OCI-LY1 (cell line): ENCODE measurements around the gene OSBPL2.

Experiments used
- H2AFZ ChIP-seq: fragments of 200-600 bp; sonication (generic), shearing (Covaris generic); 2 replicates; pipeline ENCODE4 v1.6.0; 2014; ENCODE audit warnings: antibody characterized with exemption, mild to moderate bottlenecking, low read length
- H3F3A ChIP-seq: fragments of 200-600 bp; sonication (generic), shearing (Covaris generic); 2 replicates; pipeline ENCODE4 v1.6.0; 2014; ENCODE audit warnings: mild to moderate bottlenecking, antibody characterized with exemption, low read length, moderate library complexity; ENCODE audit not compliant: insufficient read depth
- H3K27ac ChIP-seq: fragments of 200-600 bp; sonication (generic); 2 replicates; pipeline ENCODE4 v1.5.1; 2014; ENCODE audit warnings: low read length, mixed run types, mild to moderate bottlenecking, low read depth; ENCODE audit not compliant: poor library complexity, severe bottlenecking
- H3K27me3 ChIP-seq: fragments of 200-600 bp; sonication (generic); 2 replicates; pipeline ENCODE4 v1.6.0; 2014; ENCODE audit warnings: antibody characterized with exemption, mild to moderate bottlenecking, low read length, moderate library complexity; ENCODE audit not compliant: insufficient read depth
- H3K36me3 ChIP-seq: fragments of 200-600 bp; sonication (generic); 2 replicates; pipeline ENCODE4 v1.6.1; 2014; ENCODE audit warnings: mild to moderate bottlenecking, antibody characterized with exemption, low read length, moderate library complexity, mixed read lengths; ENCODE audit not compliant: insufficient read depth
- H3K4me1 ChIP-seq: fragments of 200-600 bp; sonication (generic); 2 replicates; pipeline ENCODE4 v1.5.1; 2014; ENCODE audit warnings: mild to moderate bottlenecking, low read length, moderate library complexity; ENCODE audit not compliant: insufficient read depth, severe bottlenecking
- H3K4me2 ChIP-seq: fragments of 200-600 bp; sonication (generic), shearing (Covaris generic); 2 replicates; pipeline ENCODE4 v1.6.1; 2014; ENCODE audit warnings: low read length
- H3K4me3 ChIP-seq: fragments of 200-600 bp; sonication (generic); 2 replicates; pipeline ENCODE4 v1.5.1; 2014; ENCODE audit warnings: low read length, low read depth, mild to moderate bottlenecking, mixed read lengths; ENCODE audit not compliant: poor library complexity, severe bottlenecking
- H3K79me2 ChIP-seq: fragments of 200-600 bp; shearing (Covaris generic); 2 replicates; pipeline ENCODE4 v1.6.1; 2016; ENCODE audit warnings: mixed run types, low read length, mixed read lengths; ENCODE audit not compliant: insufficient read depth
- H3K9ac ChIP-seq: fragments of 200-600 bp; sonication (generic), shearing (Covaris generic); 2 replicates; pipeline ENCODE4 v1.6.1; 2014; ENCODE audit warnings: mild to moderate bottlenecking, low read length, mixed read lengths
- H3K9me2 ChIP-seq: fragments of 200-600 bp; sonication (generic), shearing (Covaris generic); 2 replicates; pipeline ENCODE4 v1.6.1; 2014; ENCODE audit warnings: low read depth, mild to moderate bottlenecking, low read length, mixed read lengths
- H3K9me3 ChIP-seq: fragments of 200-600 bp; shearing (Covaris generic); 2 replicates; pipeline ENCODE4 v1.6.1; 2014; ENCODE audit warnings: low read length, mixed read lengths
- H4K20me1 ChIP-seq: fragments of 200-600 bp; sonication (generic), shearing (Covaris generic); 2 replicates; pipeline ENCODE4 v1.6.0; 2016; ENCODE audit warnings: mild to moderate bottlenecking, low read length; ENCODE audit not compliant: insufficient read depth
- EZH2 ChIP-seq: fragments of 200-600 bp; sonication (generic), shearing (Covaris generic); IDR thresholded peaks from 2 replicates; pipeline ENCODE4 v1.8.0; 2017; ENCODE audit warnings: borderline replicate concordance, mixed run types, mild to moderate bottlenecking, antibody characterized with exemption, low read length, moderate library complexity, mixed read lengths
- TF ChIP-seq, protein P1 (sequence below): fragments of 200-600 bp; sonication (generic), shearing (Covaris generic); IDR thresholded peaks from 2 replicates; pipeline ENCODE4 v1.5.1; 2017; ENCODE audit warnings: mild to moderate bottlenecking, antibody characterized with exemption, low read length, moderate library complexity, mixed read lengths

OSBPL2 gene

DNA sequence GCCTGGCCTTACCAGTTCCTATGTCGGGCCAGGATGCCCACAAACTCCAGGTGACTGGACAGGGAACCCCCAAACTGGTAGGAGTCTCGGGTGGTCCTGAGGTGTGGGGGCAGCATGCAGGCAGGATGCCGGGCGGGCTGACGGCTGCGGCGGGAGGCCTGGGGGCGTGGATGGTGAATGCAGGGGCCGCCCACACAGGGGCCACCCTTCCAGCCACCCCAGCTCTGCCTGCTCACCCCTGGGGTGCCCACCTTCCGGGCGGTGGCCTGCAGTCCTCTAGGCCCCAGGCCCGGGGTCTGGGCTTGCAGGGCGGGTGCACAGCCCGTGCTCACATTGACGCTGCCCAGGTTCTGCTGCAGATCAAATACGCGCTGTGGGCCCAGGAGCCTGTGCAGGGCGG, 72.8 kb downstream of the OSBPL2 start:
- H3K79me2 ChIP-seq, result no peaks in the 10 kb centered on the region
- no peak for TF ChIP-seq EZH2
- TF ChIP-seq, protein P1, sequence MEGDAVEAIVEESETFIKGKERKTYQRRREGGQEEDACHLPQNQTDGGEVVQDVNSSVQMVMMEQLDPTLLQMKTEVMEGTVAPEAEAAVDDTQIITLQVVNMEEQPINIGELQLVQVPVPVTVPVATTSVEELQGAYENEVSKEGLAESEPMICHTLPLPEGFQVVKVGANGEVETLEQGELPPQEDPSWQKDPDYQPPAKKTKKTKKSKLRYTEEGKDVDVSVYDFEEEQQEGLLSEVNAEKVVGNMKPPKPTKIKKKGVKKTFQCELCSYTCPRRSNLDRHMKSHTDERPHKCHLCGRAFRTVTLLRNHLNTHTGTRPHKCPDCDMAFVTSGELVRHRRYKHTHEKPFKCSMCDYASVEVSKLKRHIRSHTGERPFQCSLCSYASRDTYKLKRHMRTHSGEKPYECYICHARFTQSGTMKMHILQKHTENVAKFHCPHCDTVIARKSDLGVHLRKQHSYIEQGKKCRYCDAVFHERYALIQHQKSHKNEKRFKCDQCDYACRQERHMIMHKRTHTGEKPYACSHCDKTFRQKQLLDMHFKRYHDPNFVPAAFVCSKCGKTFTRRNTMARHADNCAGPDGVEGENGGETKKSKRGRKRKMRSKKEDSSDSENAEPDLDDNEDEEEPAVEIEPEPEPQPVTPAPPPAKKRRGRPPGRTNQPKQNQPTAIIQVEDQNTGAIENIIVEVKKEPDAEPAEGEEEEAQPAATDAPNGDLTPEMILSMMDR, result no peak
- H3F3A ChIP-seq, result no peaks in the 10 kb centered on the region; the same call in 1 of the 2 replicates
- H3K4me2 ChIP-seq, result no peak overlapping the region
- no peak overlapping the region for H3K27ac ChIP-seq
- H3K27me3 ChIP-seq, result no peaks in the 10 kb centered on the region
- no peak overlapping the region for H3K4me3 ChIP-seq
- no peaks in the 10 kb centered on the region for H3K9me2 ChIP-seq
- H3K9ac ChIP-seq, result no peak overlapping the region
- H3K4me1 ChIP-seq, result no peaks in the 10 kb centered on the region
- no peak overlapping the region for H2AFZ ChIP-seq
- no peaks in the 10 kb centered on the region for H3K9me3 ChIP-seq
- H4K20me1 ChIP-seq, result no peaks in the 10 kb centered on the region
- peaks cover 31% of the 10 kb centered on the region for H3K36me3 ChIP-seq

DNA sequence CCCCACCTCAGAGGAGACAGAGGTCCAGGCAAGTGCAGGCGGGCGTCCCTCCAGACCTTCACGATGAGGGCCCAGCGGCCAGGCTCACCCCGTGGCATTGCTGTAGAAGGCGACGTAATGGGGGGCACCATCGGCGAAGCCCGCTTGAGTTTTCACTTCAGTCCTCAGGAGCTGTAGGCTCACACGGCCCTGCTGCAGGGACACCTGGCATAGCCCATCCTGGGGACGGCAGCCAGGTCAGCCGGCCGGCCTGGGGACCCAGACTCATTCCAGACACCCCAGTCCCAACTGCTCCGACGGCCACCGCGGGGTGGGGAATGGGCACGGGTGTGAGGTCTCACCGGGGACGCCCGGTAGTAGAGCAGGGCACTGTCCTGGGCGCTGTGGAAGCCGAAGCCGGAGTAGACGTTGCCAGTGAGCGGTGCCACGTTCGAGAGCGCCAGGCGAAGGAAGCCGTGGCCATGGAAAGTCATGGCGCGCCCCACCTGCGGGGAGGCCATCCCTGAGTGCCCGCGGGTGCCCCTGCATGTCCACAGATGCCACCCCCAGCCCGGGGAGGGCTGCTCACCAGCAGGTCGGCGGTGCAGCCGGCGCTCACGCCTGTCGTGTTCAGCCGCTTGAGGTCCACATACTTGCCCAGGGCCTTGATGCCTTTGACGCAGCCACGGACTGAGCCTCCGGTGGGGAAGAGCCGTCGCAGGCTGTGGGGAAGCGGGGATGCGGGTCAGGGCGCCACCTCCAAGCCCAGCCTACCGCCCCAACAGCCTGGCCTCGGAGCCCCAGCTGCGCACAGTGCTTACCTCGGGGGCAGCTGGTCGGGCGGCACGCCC, 73.7 kb downstream of the OSBPL2 start:
- Histone ChIP-seq H2AFZ (no peak overlapping the region), H3K9ac (no peak overlapping the region), H3F3A (no peaks in the 10 kb centered on the region; the same call in 1 of the 2 replicates), H3K9me2 (no peaks in the 10 kb centered on the region), H3K4me2 (no peak overlapping the region), H3K27ac (no peak overlapping the region), H3K36me3 (peaks cover 23% of the 10 kb centered on the region), H3K4me3 (no peak overlapping the region), H3K9me3 (no peaks in the 10 kb centered on the region), H3K27me3 (no peaks in the 10 kb centered on the region), H4K20me1 (no peaks in the 10 kb centered on the region), H3K4me1 (no peaks in the 10 kb centered on the region), H3K79me2 (no peaks in the 10 kb centered on the region)
- TF ChIP-seq, protein P1, result no peak
- TF ChIP-seq EZH2, result no peak

DNA sequence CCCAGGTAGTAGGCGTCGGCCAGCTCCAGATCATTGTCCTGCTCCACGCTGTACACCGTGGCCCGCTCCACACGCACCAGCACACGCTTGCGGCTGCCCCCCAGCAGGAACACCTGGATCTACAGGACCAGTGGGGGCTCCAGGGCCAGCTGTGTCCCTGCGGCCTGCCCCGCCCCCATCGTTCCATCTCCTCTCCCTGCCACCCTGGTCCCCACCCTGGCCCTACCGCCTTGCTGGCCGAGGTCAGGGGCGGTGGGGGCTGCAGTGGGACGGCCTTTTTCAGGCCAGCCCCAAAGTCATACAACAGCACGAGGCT, 74.3 kb downstream of the OSBPL2 start:
- no peak overlapping the region for H2AFZ ChIP-seq
- no peaks in the 10 kb centered on the region; the same call in 1 of the 2 replicates for H3F3A ChIP-seq
- no peaks in the 10 kb centered on the region for H3K9me2 ChIP-seq
- H3K9ac ChIP-seq, result no peak overlapping the region
- TF ChIP-seq EZH2, result no peak
- TF ChIP-seq, protein P1, result no peak
- H3K36me3 ChIP-seq, result peaks cover 17% of the 10 kb centered on the region
- H3K4me3 ChIP-seq, result no peak overlapping the region
- no peaks in the 10 kb centered on the region for H4K20me1 ChIP-seq
- H3K27ac ChIP-seq, result no peak overlapping the region
- no peak overlapping the region for H3K4me2 ChIP-seq
- no peaks in the 10 kb centered on the region for H3K27me3 ChIP-seq
- H3K79me2 ChIP-seq, result no peaks in the 10 kb centered on the region
- no peaks in the 10 kb centered on the region for H3K4me1 ChIP-seq
- H3K9me3 ChIP-seq, result no peaks in the 10 kb centered on the region
